T-helper 2 cell treated with Interferon-gamma antibody and Interleukin-4, amounts not matched to agents 100 ng/mL and 5 ng/mL, for 36 hours (primary cell): ENCODE data around the gene BRD9. TPM values are rescaled to one million over a fixed set of nuclear protein-coding genes. Genes with fewer than 3 reads are reported as not detected.
"Not testable (repeated sequence)": the region's sequence is repeated elsewhere in the genome, so short reads cannot be mapped to it uniquely, and the experiment has no call there.

ENCODE experiments used
- intact Hi-C: fragments of 100-400 bp; cut with micrococcal nuclease; formaldehyde crosslinking; loops from one replicate; pipeline ENCODE4 v1.15.1; 2023
- total RNA-seq: library from RNA; stranded (reverse); gene quantifications from 2 replicates; pipeline ENCODE4 v1.2.3, GENCODE V29; 2022

BRD9 gene
- total RNA-seq, 1 donor from 2014 or later: 72.1 TPM

GRCh38 chr5:860506-861150 is 32.0 kb downstream of the BRD9 start:
- intact Hi-C loops: no loop called here

GRCh38 chr5:859798-860296 is 32.8 kb downstream of the BRD9 start:
- intact Hi-C loops: no loop called here

- intact Hi-C loops: no loop called here
These were observed 33.2 kb downstream of the BRD9 start for GRCh38 chr5:859391-859790.

- intact Hi-C loops: no loop called here
These were observed 33.9 kb downstream of the BRD9 start for GRCh38 chr5:858726-859125.

- intact Hi-C loops: no loop called here
These were observed 35.8 kb downstream of the BRD9 start for GRCh38 chr5:856531-857425.

- intact Hi-C loops: no loop called here
These were observed 36.6 kb downstream of the BRD9 start for GRCh38 chr5:855771-856530.

- intact Hi-C loops: no loop called here
These were observed 37.4 kb downstream of the BRD9 start for GRCh38 chr5:854966-855743.

- intact Hi-C loops: no loop called here
These were observed 38.4 kb downstream of the BRD9 start for GRCh38 chr5:854217-854616.

- intact Hi-C loops: not testable (repeated sequence)
These were observed 39.0 kb downstream of the BRD9 start for GRCh38 chr5:853416-854090.

- intact Hi-C loops: no loop called here
These were observed 39.9 kb downstream of the BRD9 start for GRCh38 chr5:852431-853401.

GRCh38 chr5:852018-852417 is 40.6 kb downstream of the BRD9 start:
- intact Hi-C loops: no loop called here

- intact Hi-C loops: no loop called here
These were observed 41.0 kb downstream of the BRD9 start for GRCh38 chr5:851553-851952.

- intact Hi-C loops: no loop called here
These were observed 41.5 kb downstream of the BRD9 start for GRCh38 chr5:851076-851475.

GRCh38 chr5:850511-851006 is 42.0 kb downstream of the BRD9 start, which contains the start of gene ZDHHC11:
Gene ZDHHC11 (minus strand): TSS chr5:850986. CDS start chr5:850602, 384 bp downstream.
- intact Hi-C loops: no loop called here

- intact Hi-C loops: no loop called here
These were observed 42.8 kb downstream of the BRD9 start for GRCh38 chr5:849651-850301.

- intact Hi-C loops: no loop called here
These were observed 43.9 kb downstream of the BRD9 start for GRCh38 chr5:848671-849111.

GRCh38 chr5:847736-848135 is 44.9 kb downstream of the BRD9 start:
- intact Hi-C loops: not testable (repeated sequence)

GRCh38 chr5:847212-847611 is 45.4 kb downstream of the BRD9 start:
- intact Hi-C loops: not testable (repeated sequence)
